Daoy (cell line): ENCODE data around the gene VDR. TPM values are rescaled to one million over a fixed set of nuclear protein-coding genes. Genes with fewer than 3 reads are reported as not detected.

Source experiments
- DNase-seq: peaks from one replicate; pipeline ENCODE4 v3.0.0-alpha.2; 2015; ENCODE audit warnings: low read depth
- total RNA-seq: library from RNA; depleted of rRNA; stranded (reverse); fragments of >200 nt; shearing (Covaris generic); gene quantifications from 2 replicates; pipeline ENCODE4 v1.2.3, GENCODE V29; 2014; rRNA removed

Gene VDR
- total RNA-seq, 1 experiment from 2014 or later: 10.1 TPM

DNA sequence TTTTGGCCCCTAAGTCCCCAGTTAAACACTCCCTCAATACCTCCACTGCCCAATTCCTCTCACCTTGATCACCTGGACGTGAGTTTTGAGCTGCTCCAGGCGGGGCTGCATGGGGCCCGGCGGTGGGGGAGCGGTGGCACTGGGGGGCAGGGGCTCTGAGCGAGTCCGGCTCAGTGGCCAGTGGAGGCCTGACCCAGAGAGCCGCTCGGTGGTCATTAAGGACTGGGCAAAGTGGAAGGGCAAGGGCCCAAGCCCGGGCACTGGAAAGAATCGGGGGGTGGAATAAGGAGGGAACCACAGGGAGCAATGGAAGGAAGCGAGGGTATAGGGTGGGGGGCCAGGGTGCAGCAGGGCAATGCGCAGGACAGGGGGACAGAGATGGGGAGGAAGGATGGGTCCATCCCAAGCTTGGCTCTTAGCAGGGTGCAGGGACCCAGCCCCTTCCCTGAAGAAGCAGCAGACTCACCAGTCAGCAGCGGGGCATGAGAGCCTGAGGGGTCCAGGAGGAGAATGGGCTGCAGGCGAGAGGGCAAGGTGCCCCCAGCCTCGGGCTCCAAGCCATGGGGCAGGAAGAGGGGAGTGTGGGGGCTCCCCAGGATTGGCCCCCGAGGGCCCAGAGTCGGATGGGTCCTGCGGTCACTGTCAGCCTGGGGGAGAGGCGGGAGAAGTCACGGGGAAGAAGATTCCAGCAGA, 109.5 kb downstream of the VDR start:
- DNase-seq: no peak

DNA sequence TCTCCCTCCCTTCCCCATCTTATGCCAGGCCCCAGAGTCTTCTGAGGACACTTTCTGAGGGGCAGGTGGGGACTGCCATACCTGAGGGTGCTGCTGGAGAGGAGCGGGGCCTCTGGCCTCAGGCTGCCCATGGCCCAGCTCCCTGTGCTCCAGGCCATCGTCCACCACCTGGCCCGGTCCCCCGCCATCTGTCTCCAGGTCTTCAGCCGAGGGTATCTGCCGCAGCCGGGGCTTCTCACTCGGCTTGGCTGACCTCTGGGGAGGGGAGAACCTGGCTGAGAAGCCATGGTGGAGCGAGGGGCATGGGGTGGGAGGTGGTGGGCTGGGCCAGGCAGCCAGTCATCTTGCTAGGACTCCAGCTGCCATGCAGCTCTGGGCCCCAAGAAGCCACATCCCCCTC, 110.1 kb downstream of the VDR start:
- no peak for DNase-seq

DNA sequence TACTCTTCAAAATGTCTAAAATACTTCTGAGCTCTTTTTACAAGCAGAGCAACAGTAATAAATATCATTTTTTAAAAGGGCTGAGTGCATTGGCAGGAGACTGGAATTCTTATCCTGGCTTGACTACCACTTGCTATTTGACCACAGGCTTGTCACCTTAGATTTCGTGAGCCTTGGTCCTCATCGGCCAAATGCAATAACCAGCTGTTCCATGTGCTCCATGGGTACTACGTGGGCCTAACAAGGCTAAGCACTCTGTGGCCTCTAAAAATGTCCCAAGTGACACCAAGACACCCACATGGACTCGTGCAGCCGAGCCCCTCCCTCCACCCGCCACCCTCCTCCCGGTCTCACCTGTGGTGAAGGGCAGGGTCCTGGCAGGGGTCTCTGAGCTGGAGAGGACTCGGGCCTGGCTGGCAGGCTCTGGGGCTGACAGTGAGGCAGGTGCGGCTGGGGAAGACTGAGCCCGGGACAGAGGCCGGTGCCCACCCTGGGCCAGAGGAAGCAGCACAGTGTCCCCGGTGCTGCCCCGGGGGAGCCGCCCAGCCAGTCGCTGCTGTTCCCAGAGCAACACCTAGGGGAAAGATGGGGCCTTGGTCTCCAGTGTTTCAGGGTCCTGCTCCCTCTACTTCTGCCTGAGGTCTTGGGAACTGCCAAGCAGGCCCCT, 111.6 kb downstream of the VDR start:
- DNase-seq: no peak

DNA sequence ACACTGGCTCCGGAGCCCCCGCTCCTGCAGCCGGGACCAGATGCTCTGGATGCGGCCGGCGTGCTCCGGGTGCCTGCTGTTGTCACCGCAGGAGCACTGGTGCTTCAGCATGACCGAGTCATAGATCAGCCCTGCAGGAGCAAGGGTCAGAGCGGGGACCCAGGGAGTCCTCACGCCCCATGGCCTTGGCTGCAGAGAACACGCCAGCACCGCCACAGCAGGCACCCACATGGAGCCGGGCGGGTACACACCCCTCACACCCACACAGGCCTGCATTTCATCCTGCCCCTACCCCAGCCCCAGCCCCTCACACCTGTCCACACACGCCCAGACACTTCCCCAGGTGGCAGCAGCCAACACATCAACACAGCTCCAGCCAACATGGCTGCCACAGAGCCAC, 112.9 kb downstream of the VDR start:
- DNase-seq: no peak

Other genes with a start within 250 kb of the VDR start
- gene RPAP3, start 199.0 kb downstream of the VDR start, total RNA-seq: 58.5 and 60.9 TPM in 2 replicates
- 0.11 TPM in 1 of 2 replicates, not detected in the other for gene ENDOU, start 179.5 kb downstream of the VDR start, total RNA-seq
- gene RAPGEF3, start 146.1 kb downstream of the VDR start, total RNA-seq: 0.83 and 1.4 TPM in 2 replicates
- 2.3 and 4.6 TPM in 2 replicates for gene SLC48A1, start 131.8 kb downstream of the VDR start, total RNA-seq
- gene HDAC7, start 85.1 kb downstream of the VDR start, total RNA-seq: 19.3 and 20.6 TPM in 2 replicates
- gene TMEM106C, start 58.6 kb upstream of the VDR start, total RNA-seq: 162 and 181 TPM in 2 replicates
- gene COL2A1, start 99.5 kb upstream of the VDR start, total RNA-seq: 0.30 and 1.1 TPM in 2 replicates
- gene SENP1, start 201.1 kb upstream of the VDR start, total RNA-seq: 21.5 and 30.1 TPM in 2 replicates
- 47.9 and 48.2 TPM in 2 replicates for gene PFKM, start 214.4 kb upstream of the VDR start, total RNA-seq